ENCODE data around the gene LFNG. TPM values are rescaled to one million over a fixed set of nuclear protein-coding genes. Genes with fewer than 3 reads are reported as not detected.

The LFNG gene
- total RNA-seq, 1 experiment from 2014 or later, result 38.1 TPM

- ChIA-PET POLR2A (no interaction called here), CTCF (interaction anchor here (1.0 to 2.1 kb wide), 2 partner anchors 10 to 48 kb away, joined by 3 to 6 read pairs; no protein-coding TSS in a partner anchor)
- DNase-seq (ENCODE audit: low read depth, low spot score) (no peak), ATAC-seq (no peak)
- Histone ChIP-seq H3K27me3 (ENCODE audit: control insufficient read depth, insufficient read depth, low read length) (no peaks in the 10 kb centered on the region), H3K36me3 (ENCODE audit: control insufficient read depth, insufficient read depth, low read length) (no peaks in the 10 kb centered on the region), H3K27ac (ENCODE audit: low read length) (no peak overlapping the region), H3K4me1 (ENCODE audit: control insufficient read depth, insufficient read depth, low read length) (peaks cover 18% of the 10 kb centered on the region), H3K4me3 (ENCODE audit: low read depth in 2 of 2, low read length in 2 of 2) (no peak overlapping the region), H3K9me3 (ENCODE audit: control insufficient read depth, insufficient read depth, low read depth, low read length) (peaks cover 4% of the 10 kb centered on the region; the same call in 1 of the 2 replicates)
- intact Hi-C loops (cut with micrococcal nuclease; ENCODE audit: unreplicated experiment) (loop anchor here (5.0 kb wide), 1 partner anchor 43 kb away; no protein-coding TSS in a partner anchor), in situ Hi-C loops (cut with HindIII; ENCODE audit: low pct_unique_long_range_greater_than_20kb, low sequenced_read_pairs) (no loop called here)
- BruUV-seq (replicated peaks), result no TSS peak
- TF ChIP-seq POLR2AphosphoS5 (IDR thresholded peaks at IDR 0.05; ENCODE audit: low read depth, low read length), result no peak
- no peak for TF ChIP-seq TCF7L2 (IDR thresholded peaks at IDR 0.05; ENCODE audit: low read depth, low read length)
- TF ChIP-seq CTCF (IDR thresholded peaks at IDR 0.05), result no peak
- TF ChIP-seq REST (IDR thresholded peaks at IDR 0.05; ENCODE audit: insufficient read depth in 1 of 2, low read depth in 2 of 2, low read length in 1 of 2), result no peak
- no peak for TF ChIP-seq SIN3A (IDR thresholded peaks at IDR 0.05; ENCODE audit: borderline replicate concordance, insufficient read depth, low read depth, low read length)
Observed at GRCh38 chr7:2479276-2480069, 40.1 kb upstream of the LFNG start.

DNA sequence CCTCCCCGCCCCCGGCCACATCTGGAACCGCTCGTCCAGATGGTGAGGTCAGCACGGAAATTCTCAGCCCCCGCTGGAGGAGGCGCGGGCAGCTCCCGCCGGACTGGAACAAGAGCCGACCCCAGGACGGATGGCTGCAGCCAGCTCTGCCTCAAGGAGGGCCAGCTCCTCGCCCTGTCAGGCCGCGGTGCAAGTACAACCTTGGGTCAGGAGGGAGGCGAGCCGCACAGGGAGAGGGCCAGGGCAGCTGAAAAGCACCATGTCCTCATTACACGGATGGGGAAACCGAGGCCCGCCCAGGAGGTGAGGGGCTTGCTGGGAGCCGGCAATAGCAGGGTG lies 39.5 kb upstream of the LFNG start:
- Histone ChIP-seq H3K4me1 (ENCODE audit: control insufficient read depth, insufficient read depth, low read length) (peaks cover 18% of the 10 kb centered on the region), H3K4me3 (ENCODE audit: low read depth in 2 of 2, low read length in 2 of 2) (no peak overlapping the region), H3K27ac (ENCODE audit: low read length) (no peak overlapping the region), H3K36me3 (ENCODE audit: control insufficient read depth, insufficient read depth, low read length) (no peaks in the 10 kb centered on the region), H3K9me3 (ENCODE audit: control insufficient read depth, insufficient read depth, low read depth, low read length) (peaks cover 4% of the 10 kb centered on the region; the same call in 1 of the 2 replicates), H3K27me3 (ENCODE audit: control insufficient read depth, insufficient read depth, low read length) (no peaks in the 10 kb centered on the region)
- POLR2A ChIA-PET, result no interaction called here
- intact Hi-C loops (cut with micrococcal nuclease; ENCODE audit: unreplicated experiment), result no loop called here
- in situ Hi-C loops (cut with HindIII; ENCODE audit: low pct_unique_long_range_greater_than_20kb, low sequenced_read_pairs), result no loop called here
- ATAC-seq, result no peak
- DNase-seq (ENCODE audit: low read depth, low spot score), result no peak
- CTCF ChIA-PET, result interaction anchor here (1.0 to 2.1 kb wide), 2 partner anchors 11 to 48 kb away, joined by 3 to 6 read pairs; no protein-coding TSS in a partner anchor
- TF ChIP-seq TCF7L2 (IDR thresholded peaks at IDR 0.05; ENCODE audit: low read depth, low read length) (no peak), CTCF (IDR thresholded peaks at IDR 0.05) (no peak), REST (IDR thresholded peaks at IDR 0.05; ENCODE audit: insufficient read depth in 1 of 2, low read depth in 2 of 2, low read length in 1 of 2) (no peak), POLR2AphosphoS5 (IDR thresholded peaks at IDR 0.05; ENCODE audit: low read depth, low read length) (no peak), SIN3A (IDR thresholded peaks at IDR 0.05; ENCODE audit: borderline replicate concordance, insufficient read depth, low read depth, low read length) (no peak)
- no TSS peak for BruUV-seq (replicated peaks)
